ENCODE data around the gene SRP54.
"Not testable (repeated sequence)": the region's sequence is repeated elsewhere in the genome, so short reads cannot be mapped to it uniquely, and the experiment has no call there.

Gene SRP54
- long read RNA-seq, donor 1, transcript SRP54-201 (16 exons, 2,279 nt), result major isoform, 10 of 19 reads
- long read RNA-seq, donor 1, partial matches to known transcripts, result 8 of 19 reads
- long read RNA-seq, donor 1, other reads (novel, unspliced or antisense), result 0 of 19 reads
- long read RNA-seq, donor 2, transcript SRP54-201 (16 exons, 2,279 nt), result major isoform, 7 of 7 reads
- long read RNA-seq, donor 2, partial matches to known transcripts, result 0 of 7 reads
- long read RNA-seq, donor 2, other reads (novel, unspliced or antisense), result 0 of 7 reads
- long read RNA-seq, donor 3, transcript SRP54-201 (16 exons, 2,279 nt), result major isoform, 9 of 20 reads
- long read RNA-seq, donor 3, partial matches to known transcripts, result 9 of 20 reads
- long read RNA-seq, donor 3, other reads (novel, unspliced or antisense), result 0 of 20 reads
- long read RNA-seq, donor 4, transcript SRP54-201 (16 exons, 2,279 nt), result major isoform, 13 of 39 reads
- long read RNA-seq, donor 4, partial matches to known transcripts, result 21 of 39 reads
- long read RNA-seq, donor 4, other reads (novel, unspliced or antisense), result 0 of 39 reads
- long read RNA-seq, donor 5, transcript SRP54-201 (16 exons, 2,279 nt), result major isoform, 13 of 26 reads
- long read RNA-seq, donor 5, partial matches to known transcripts, result 11 of 26 reads
- long read RNA-seq, donor 5, other reads (novel, unspliced or antisense), result 0 of 26 reads
- long read RNA-seq, donor 6, transcript SRP54-201 (16 exons, 2,279 nt), result major isoform, 16 of 19 reads
- long read RNA-seq, donor 6, partial matches to known transcripts, result 0 of 19 reads
- long read RNA-seq, donor 6, other reads (novel, unspliced or antisense), result 0 of 19 reads
- long read RNA-seq, donor 7, result 0 reads
- long read RNA-seq, donor 8, transcript SRP54-201 (16 exons, 2,279 nt), result major isoform, 8 of 21 reads
- long read RNA-seq, donor 8, partial matches to known transcripts, result 11 of 21 reads
- long read RNA-seq, donor 8, other reads (novel, unspliced or antisense), result 0 of 21 reads

GRCh38 chr14:34982421-34983147 lies at the start of gene SRP54:
TSS of gene SRP54 (plus strand) at chr14:34982992. CDS start at chr14:34996710, 13,718 bp downstream.
- DNase-seq, result peak; percentile 95

- DNase-seq, result no peak
Observed at GRCh38 chr14:34933301-34933700, 49.5 kb upstream of the SRP54 start.

- DNase-seq, result no peak
Observed at GRCh38 chr14:34935488-34935887, 47.3 kb upstream of the SRP54 start.

GRCh38 chr14:34937442-34937841 lies 45.4 kb upstream of the SRP54 start:
- no peak for DNase-seq

GRCh38 chr14:34937876-34938275 lies 44.9 kb upstream of the SRP54 start:
- no peak for DNase-seq

GRCh38 chr14:34943506-34943905 lies 39.3 kb upstream of the SRP54 start:
- DNase-seq, result no peak

GRCh38 chr14:34944744-34945143 lies 38.0 kb upstream of the SRP54 start:
- DNase-seq, result no peak

- no peak for DNase-seq
Observed at GRCh38 chr14:34946699-34947098, 36.1 kb upstream of the SRP54 start.

- DNase-seq, result no peak
Observed at GRCh38 chr14:34951286-34951685, 31.5 kb upstream of the SRP54 start.

- no peak for DNase-seq
Observed at GRCh38 chr14:34956931-34957330, 25.9 kb upstream of the SRP54 start.

- no peak for DNase-seq
Observed at GRCh38 chr14:34957771-34958286, 25.0 kb upstream of the SRP54 start.

- not testable (repeated sequence) for DNase-seq
Observed at GRCh38 chr14:34962106-34962505, 20.7 kb upstream of the SRP54 start.

GRCh38 chr14:34964977-34965764 lies 17.6 kb upstream of the SRP54 start:
- DNase-seq, result no peak

GRCh38 chr14:34965912-34966311 lies 16.9 kb upstream of the SRP54 start:
- no peak for DNase-seq

GRCh38 chr14:34966413-34966812 lies 16.4 kb upstream of the SRP54 start:
- no peak for DNase-seq

GRCh38 chr14:34970665-34971064 lies 12.1 kb upstream of the SRP54 start:
- no peak for DNase-seq

GRCh38 chr14:34971381-34971780 lies 11.4 kb upstream of the SRP54 start:
- DNase-seq, result no peak

- no peak for DNase-seq
Observed at GRCh38 chr14:34971801-34972200, 11.0 kb upstream of the SRP54 start.

GRCh38 chr14:34978444-34978843 lies 4.3 kb upstream of the SRP54 start:
- no peak for DNase-seq

GRCh38 chr14:34980337-34980900 lies 2.4 kb upstream of the SRP54 start:
- no peak for DNase-seq

All from right kidney (tissue), 9 donors.